GM10847 (cell line): ENCODE results near the gene TRIM63.

ENCODE experiments used
- POLR2A ChIP-seq: IDR thresholded peaks from 2 replicates; pipeline ENCODE4 v1.6.1; 2011; ENCODE audit not compliant: insufficient read length; ENCODE audit errors: extremely low read depth

TRIM63 gene

DNA sequence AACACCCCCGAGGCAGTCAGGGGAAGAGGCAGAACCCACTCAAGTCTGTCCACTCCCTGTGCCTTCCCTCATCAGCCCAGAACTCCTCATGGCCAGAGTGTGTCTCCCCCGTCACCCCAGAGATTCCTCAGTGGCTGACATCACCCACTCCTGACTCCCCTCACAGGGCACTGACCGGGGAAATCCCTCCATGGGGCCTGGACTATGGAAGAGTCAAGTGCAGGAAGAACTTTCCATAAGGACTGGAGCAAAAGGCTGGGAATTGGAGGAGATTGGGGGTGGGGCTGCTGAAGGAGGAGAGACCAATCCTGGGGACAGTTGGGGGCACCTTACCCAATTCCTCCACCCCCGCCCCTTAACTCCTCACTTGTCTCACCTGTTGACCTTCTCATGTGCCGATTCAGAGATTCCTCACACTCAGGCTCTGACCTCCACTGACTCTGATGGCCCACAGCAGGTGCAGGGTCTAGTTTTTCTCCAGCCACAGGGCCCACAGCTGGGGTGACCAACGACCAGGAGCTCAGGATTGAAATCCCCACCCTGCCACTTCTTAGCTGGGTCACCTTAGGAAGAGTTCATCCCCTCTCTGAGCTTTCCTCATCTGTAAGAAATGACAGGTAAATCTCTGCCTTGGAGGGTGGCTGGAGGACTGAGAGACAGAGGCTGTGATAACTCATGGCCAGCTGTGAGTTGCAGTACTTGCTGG, 46.3 kb downstream of the TRIM63 start:
- TF ChIP-seq POLR2A: no peak

DNA sequence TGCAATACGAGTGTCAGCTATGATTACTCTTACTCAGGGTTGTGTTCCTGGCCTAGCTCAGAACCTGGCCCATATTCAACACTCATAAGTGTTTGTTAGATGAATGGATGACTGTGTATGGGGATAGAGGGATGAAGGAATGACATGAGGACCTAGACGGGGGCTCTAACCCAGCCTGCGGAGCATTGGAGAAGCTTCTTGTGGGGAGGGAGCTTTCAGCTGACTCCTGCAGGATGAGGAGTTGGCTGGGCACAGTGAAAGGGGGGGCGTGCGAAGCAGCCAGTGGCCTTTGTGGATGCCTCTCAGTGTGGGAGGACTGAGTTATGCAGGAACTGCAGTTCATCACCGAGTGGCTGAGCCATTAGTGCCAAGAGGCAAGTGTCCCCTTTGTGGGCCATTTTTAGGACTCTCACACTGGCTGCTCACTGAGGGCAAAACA, 47.1 kb downstream of the TRIM63 start:
- TF ChIP-seq POLR2A: no peak

DNA sequence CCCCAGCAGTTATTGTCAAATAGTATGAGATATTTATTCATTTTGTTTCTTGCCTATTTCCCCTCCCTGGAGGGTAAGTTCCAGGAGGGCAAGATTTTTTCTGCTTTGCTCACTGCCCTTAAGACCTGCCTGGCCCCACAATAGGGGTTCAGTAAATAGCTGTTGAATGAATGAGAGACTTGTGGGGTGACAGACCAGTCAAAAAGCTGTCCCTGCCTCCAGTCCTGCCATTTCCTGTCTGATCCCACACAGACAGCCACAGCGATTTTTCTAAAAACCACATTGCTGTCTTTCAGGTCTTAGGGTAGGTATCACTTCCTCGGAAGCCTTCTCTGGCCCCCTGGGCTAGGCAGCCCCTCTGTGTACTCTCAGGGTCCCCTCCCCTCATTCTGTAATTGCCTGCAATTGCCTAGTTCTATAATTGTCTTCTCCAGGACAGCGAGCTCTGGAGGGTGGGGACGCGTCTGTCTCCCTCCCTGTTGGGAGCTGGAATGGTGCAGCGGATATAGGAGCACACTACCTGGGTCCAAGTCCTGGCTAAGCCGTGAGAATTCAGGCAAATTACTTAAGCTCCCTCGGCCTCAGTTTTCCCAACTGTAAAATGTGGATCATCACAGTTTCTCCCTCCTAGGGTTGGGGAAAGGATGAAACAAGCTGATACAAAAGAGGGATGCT, 47.7 kb downstream of the TRIM63 start:
- TF ChIP-seq POLR2A: no peak

DNA sequence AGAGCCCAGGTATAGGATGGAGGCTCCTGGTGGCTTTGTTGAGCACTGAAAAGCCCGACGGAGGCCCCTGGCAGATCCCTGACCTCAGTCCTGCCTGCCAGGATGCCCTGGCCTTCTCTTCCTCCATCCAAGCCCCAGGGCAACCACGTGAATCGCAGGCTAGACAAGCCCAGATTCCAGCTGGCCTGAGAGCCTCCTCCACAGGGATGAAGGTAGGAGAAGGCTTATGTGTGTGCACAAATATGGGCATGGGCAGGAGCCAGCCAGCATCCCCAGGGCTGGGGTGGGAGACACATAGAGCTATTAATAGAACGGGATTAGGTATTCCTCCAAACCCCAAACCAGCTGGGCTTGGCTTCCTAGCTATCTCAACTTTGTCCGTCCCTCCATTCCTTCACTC, 49.8 kb downstream of the TRIM63 start:
- no peak for TF ChIP-seq POLR2A

DNA sequence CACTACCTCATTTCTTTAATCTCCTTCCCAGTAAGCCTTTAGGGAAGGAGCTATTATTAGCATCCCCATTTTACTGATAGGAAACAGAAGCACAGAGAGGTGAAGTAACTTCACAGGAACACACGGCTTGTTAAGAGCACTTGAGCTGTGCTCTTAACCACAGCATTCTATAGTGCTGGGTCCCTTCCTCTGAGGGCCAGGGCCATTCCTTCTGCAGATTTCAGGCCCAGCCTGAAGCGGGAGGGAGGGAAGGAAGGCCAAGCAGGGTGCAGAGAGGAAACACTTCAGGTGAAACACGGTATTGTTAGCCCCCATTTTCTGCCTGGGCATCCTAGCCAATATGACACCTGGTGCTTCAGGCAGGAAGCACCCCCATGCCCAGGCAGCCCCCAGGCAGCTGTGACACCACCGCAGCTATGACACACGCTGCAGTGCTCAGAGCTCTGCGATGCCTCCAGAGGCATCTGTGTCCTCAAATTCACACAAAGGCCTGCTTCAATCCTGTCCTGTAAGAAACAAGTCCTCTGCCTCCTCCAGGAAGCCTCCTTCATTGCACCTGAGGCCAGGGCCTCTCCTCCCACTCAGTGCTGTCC, 50.4 kb downstream of the TRIM63 start:
- no peak for TF ChIP-seq POLR2A

DNA sequence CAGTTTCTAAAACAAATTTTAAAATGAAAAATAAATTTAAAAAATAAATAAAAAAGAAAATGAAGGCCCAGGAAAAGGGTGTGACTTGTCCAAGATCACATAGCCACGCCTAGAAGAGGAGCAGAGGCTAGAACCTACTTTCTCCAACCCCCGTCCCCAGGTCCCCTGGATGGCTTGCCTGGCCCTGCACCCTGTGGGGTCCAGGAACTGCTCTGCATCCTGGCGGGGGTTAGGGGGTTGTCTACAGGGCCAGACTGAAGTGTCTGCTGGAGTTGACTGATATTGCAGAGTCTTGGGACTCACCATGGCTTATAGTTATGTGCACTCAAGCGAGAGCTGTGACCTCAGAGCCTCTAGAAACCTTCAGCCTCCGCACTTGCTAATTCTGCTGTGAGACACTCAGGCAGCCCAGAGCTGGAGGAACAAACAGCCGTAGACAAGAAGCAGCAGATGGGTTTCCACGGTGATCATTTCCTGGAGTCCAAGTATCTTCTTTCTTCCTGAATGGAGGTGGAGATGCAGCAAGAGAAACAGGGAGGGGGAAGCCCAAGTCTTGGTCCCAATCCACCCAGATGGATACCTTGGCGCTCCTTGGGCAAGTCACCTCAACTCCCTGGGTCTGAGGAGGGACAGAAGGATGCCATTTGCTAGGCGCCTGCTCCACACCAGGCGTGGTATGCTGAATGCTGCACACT, 51.0 kb downstream of the TRIM63 start:
- no peak for TF ChIP-seq POLR2A

DNA sequence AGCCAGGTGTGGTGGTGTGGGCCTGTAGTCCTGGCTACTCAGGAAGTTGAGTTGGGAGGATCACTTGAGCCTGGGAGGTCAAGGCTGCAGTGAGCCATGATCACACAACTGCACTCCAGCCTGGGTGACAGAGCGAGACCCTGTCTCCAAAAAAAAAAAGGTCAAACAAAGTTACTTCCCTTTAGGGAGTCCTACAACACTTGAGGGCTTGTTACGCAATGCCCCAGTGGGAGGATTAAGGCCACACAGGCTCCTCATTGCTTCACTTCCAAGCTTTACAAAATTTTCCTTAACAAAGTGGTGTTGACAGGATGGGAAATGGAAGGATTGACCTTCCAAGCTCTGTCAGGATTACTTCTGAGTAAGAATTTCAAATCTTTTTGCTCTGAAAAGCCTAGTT, 52.1 kb downstream of the TRIM63 start:
- no peak for TF ChIP-seq POLR2A

DNA sequence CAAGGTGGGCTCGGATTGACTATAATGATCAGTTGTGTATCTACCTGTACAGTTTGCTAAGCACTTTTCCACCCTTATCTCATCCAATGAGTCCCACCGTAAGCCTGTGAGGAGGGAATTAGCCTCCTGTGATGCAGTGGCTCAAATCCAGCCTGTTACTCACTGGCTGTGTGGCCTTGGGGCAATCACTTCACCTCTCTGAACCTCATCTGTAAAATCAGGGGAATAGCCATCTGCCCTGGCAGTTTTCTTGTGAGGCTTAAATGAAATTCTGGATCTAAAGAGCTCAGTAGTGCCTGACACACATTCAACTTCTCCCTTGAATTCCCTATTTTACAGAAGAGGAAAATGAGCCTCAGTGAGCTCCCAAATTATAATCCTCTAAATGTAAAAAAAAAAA, 53.3 kb downstream of the TRIM63 start:
- no peak for TF ChIP-seq POLR2A

DNA sequence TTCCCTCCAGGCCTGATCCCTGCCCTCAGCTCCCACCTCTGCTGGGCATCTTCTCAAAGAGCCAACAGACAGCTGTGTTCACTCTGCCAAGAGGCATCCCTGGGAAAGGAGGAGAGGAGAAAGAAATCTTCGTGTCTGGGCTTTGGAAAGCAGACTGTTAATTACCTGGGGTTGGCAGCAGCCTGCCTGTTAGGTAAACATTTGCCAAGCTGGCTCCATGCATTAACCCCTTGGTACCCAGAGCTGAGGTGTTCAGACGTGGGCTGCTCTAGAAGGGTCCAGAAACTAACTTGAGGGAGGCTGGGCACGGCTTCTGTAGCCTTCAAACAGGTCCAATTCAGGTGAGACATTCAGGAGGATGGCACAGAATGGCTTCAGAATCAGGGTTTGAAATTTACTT, 54.6 kb downstream of the TRIM63 start:
- TF ChIP-seq POLR2A: no peak

DNA sequence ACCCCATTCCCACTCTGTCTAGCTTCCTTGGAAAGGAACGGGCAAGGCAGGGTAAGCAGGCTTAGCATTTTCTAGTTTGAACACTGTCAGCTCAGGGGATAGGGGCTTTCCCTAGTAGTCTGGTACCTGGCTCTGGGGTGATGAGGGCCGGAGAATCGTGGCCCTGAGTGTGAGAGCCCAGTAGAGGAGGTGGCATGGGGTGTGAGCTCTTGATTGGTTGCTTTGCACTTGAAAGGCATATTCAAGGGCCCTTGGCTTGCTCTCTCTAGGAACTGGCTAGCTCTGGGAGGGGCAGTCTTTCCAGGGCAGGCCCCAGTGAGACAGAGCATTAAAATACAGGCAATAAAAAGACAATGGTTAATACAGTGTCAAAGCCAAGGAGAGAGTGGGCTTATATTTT, 56.6 kb downstream of the TRIM63 start:
- TF ChIP-seq POLR2A: no peak

DNA sequence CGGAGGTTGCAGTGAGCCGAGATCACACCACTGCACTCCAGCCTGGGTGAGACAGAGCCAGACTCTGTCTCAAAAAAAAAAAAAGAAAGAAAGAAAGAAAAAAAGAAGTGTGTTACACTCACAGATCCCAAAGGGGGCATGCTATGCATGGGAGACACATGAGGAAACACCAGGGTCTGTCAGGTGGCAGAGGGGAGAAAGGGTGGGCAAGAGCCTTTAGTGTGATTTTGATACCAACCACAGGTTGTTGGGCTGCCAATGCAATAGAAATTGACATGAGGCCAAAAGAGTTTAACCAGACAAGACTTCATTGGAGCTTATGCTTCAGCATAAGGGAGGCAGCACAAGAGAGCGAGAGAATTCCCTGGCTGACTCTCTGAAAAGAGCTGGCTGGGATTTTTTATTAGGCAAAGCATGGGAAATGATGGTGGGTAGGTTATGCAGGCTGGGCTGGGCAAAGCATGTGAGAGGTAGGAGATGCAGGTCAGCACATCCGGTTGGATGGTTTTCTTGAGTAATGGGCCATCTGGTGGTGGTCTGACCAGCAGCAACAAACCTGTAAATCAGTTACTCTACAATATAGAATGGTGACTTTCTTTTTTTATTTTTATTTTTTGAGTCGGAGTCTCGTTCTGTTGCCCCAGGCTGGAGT, 57.5 kb downstream of the TRIM63 start:
- TF ChIP-seq POLR2A: no peak

DNA sequence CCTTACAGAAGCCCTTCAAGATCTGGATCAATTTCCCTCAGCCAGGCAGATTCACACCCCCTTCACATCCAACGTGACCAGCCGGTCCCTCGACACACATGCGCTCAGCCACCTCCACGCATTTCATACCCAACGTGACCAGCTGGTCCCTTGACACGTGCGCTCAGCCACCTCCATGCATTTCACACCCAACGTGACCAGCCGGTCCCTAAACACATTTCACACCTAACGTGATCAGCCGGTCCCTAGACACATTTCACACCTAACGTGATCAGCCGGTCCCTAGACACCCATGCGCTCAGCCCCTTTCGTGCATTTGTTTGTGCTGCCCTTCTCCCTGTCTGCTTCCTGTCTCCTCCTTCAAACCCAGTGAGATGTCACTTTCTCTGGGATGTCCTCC, 60.7 kb downstream of the TRIM63 start:
- no peak for TF ChIP-seq POLR2A

DNA sequence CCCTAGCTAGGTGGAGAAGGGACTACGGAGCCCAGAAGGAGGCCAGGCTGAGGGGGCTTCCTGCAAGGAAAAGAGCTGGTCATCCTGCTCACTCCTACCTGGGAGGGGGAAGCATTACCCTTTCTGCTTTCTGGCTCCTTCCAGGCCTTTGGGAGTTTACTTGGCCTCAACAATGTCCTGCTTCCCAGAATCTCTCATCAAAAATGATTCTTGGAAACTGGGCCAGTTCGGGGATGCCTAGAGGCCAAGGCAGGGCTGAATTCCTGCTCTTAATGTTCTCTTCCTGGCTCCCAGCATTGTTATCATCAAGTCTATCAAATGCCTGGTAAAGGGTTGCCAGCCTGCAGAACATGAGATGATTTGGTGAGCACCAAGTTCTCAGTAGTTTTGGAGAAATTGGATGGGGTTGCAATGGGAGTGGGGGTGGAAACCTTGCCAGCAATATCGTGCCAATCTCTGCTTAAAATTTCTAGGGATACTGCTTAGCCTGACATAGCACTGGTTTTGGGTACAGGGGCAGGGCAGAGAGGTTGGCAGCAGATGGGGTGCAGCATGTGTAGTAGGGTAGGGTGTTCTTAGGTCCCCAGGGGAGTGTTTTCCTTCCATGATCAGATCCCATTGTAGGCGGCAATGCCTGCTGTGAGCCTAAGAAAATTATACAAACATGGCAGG, 61.9 kb downstream of the TRIM63 start:
- TF ChIP-seq POLR2A: no peak

DNA sequence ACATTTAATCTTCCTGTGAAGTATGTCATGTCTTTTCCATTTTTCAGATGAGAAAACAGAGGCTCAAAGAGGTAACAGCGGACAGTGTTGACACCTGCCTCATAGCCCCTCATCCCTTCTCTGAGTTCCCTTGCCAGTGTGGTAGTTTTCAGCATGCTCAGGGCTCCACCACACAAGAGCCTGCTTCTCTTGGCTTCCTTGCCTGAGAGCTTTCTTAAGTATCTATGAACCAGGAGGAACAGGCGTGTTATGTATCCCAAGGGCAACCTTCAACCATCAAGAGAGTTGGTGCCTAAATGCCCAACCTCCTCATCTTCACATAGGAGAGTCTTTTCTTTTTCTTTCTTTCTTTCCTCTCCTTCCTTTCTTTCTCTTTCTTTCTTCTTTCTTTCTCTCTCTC, 63.7 kb downstream of the TRIM63 start:
- TF ChIP-seq POLR2A: no peak

DNA sequence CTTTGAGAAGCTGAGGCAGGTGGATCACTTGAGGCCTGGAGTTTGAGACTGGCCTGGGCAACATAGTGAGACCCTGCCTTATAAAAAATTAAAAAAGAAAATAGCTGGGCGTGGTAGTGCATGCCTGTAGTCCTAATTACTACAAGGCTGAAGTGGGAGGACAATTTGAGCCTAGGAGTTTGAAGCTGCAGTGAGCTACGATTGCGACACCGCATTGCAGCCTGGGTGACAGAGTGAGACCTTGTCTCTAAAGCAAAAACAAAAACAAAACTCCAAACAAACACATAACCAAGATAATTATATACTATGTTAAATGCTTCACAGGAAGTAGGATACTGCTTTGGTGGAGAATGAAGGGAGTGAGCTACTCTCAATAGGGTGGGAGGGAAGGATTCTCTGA, 64.2 kb downstream of the TRIM63 start:
- no peak for TF ChIP-seq POLR2A
